Urothelium cell line (cell line): ENCODE data around the gene GGA1.
"Not testable (repeated sequence)": the region's sequence is repeated elsewhere in the genome, so short reads cannot be mapped to it uniquely, and the experiment has no call there.

ENCODE experiments used
- DNase-seq: peaks from one replicate; pipeline ENCODE4 v3.0.0; 2011; ENCODE audit warnings: low spot score, mixed read lengths
- FAIRE-seq: peaks from 2 replicates; lab custom pipeline; 2011; peaks lifted over from hg19 to GRCh38; lab: Jason Lieb, UNC

GGA1 gene

GRCh38 chr22:37570661-37570976 lies 38.0 kb upstream of the GGA1 start:
- DNase-seq (no peak), FAIRE-seq (no peak)

- FAIRE-seq: no peak
- DNase-seq: peak; percentile 54
Observed at GRCh38 chr22:37571258-37571991, 37.2 kb upstream of the GGA1 start.

- DNase-seq (no peak), FAIRE-seq (no peak)
Observed at GRCh38 chr22:37571992-37572373, 36.7 kb upstream of the GGA1 start.

- FAIRE-seq (peak; percentile 40), DNase-seq (no peak)
Observed at GRCh38 chr22:37575490-37576003, 33.1 kb upstream of the GGA1 start.

- DNase-seq: no peak
- FAIRE-seq: no peak
Observed at GRCh38 chr22:37578002-37578401, 30.6 kb upstream of the GGA1 start.

- FAIRE-seq: no peak
- no peak for DNase-seq
Observed at GRCh38 chr22:37581504-37581903, 27.1 kb upstream of the GGA1 start.

- no peak for DNase-seq
- FAIRE-seq: no peak
Observed at GRCh38 chr22:37582526-37582925, 26.1 kb upstream of the GGA1 start.

GRCh38 chr22:37588546-37589215 lies 20.0 kb upstream of the GGA1 start:
- FAIRE-seq (no peak), DNase-seq (no peak)

- DNase-seq (no peak), FAIRE-seq (no peak)
Observed at GRCh38 chr22:37589636-37590035, 19.0 kb upstream of the GGA1 start.

- FAIRE-seq, DNase-seq: not testable (repeated sequence)
Observed at GRCh38 chr22:37591081-37591480, 17.6 kb upstream of the GGA1 start.

- DNase-seq (no peak), FAIRE-seq (no peak)
Observed at GRCh38 chr22:37591823-37592404, 16.7 kb upstream of the GGA1 start.

GRCh38 chr22:37594237-37594636 lies 14.4 kb upstream of the GGA1 start:
- FAIRE-seq (no peak), DNase-seq (no peak)

GRCh38 chr22:37599153-37599552 lies 9.5 kb upstream of the GGA1 start:
- no peak for FAIRE-seq

GRCh38 chr22:37601203-37601539 lies 7.5 kb upstream of the GGA1 start:
- no peak for DNase-seq
- FAIRE-seq: no peak

More at GRCh38 chr22:37599153-37599552, 9.5 kb upstream of the GGA1 start:
- DNase-seq: no peak

- DNase-seq (no peak), FAIRE-seq (no peak)
Observed at GRCh38 chr22:37601540-37602442, 6.8 kb upstream of the GGA1 start.

- not testable (repeated sequence) for DNase-seq, FAIRE-seq
Observed at GRCh38 chr22:37602546-37603277, 5.9 kb upstream of the GGA1 start.

- FAIRE-seq: no peak
- DNase-seq: no peak
Observed at GRCh38 chr22:37604074-37604473, 4.6 kb upstream of the GGA1 start.

GRCh38 chr22:37604875-37605274 lies 3.8 kb upstream of the GGA1 start:
- FAIRE-seq: no peak
- DNase-seq: no peak

- DNase-seq (peak; percentile 94), FAIRE-seq (peak; percentile 40)
Observed at GRCh38 chr22:37607010-37607934, 1.4 kb upstream of the GGA1 start.
